AG04450 (cell line): ENCODE measurements around the gene ZNF615. TPM values are rescaled to one million over a fixed set of nuclear protein-coding genes. Genes with fewer than 3 reads are reported as not detected.
"Not testable (repeated sequence)": the region's sequence is repeated elsewhere in the genome, so short reads cannot be mapped to it uniquely, and the experiment has no call there.

Experiments
- CTCF ChIA-PET: fragments of 300-600, 350-600 bp; formaldehyde crosslinking; extraction: SDS; loops from one replicate; lab custom pipeline; 2022; ENCODE audit warnings: antibody characterized with exemption, inconsistent platforms; lab: Charles Lee
- POLR2A ChIA-PET: fragments of 350-600 bp; formaldehyde crosslinking; extraction: SDS; loops from one replicate; lab custom pipeline; 2021; ENCODE audit warnings: antibody characterized with exemption, inconsistent platforms; lab: Yijun Ruan, JAX
- DNase-seq: peaks from one replicate; pipeline ENCODE4 v3.0.0-alpha.2; 2011; ENCODE audit warnings: low read depth, low spot score
- H3K27ac ChIP-seq: one replicate; pipeline ENCODE4 v1.5.1; 2012; ENCODE audit warnings: low read depth, low read length, control low read depth
- H3K27me3 ChIP-seq: one replicate; pipeline ENCODE4 v1.6.0; 2012; ENCODE audit warnings: low read length; ENCODE audit not compliant: control insufficient read depth, insufficient read depth
- H3K4me3 ChIP-seq: 2 replicates; pipeline ENCODE4 v1.5.1; 2011; ENCODE audit warnings: mild to moderate bottlenecking, low read depth, low read length, control low read depth
- H3K9me3 ChIP-seq: 2 replicates; pipeline ENCODE4 v1.5.1; 2012; ENCODE audit warnings: low read length; ENCODE audit not compliant: control insufficient read depth, insufficient read depth
- polyA minus RNA-seq: library from RNA; depleted of rRNA, polyadenylated mRNA; stranded (reverse); fragments of >200 nt; gene quantifications from 2 replicates; pipeline ENCODE4 v1.2.3, GENCODE V29; 2011; rRNA and poly(A)+ RNA removed
- polyA plus RNA-seq: library from polyadenylated mRNA; depleted of rRNA; stranded (reverse); fragments of >200 nt; gene quantifications from 2 replicates; pipeline ENCODE4 v1.2.3, GENCODE V29; 2011; rRNA removed
- TF ChIP-seq, protein P1 (sequence below): IDR thresholded peaks from 2 replicates; pipeline ENCODE4 v1.5.1; 2011; ENCODE audit warnings: low read depth, low read length, control low read depth, inconsistent platforms

Gene ZNF615
- polyA plus RNA-seq (5.0 and 7.6 TPM in 2 replicates), polyA minus RNA-seq (12.0 and 17.5 TPM in 2 replicates)

DNA sequence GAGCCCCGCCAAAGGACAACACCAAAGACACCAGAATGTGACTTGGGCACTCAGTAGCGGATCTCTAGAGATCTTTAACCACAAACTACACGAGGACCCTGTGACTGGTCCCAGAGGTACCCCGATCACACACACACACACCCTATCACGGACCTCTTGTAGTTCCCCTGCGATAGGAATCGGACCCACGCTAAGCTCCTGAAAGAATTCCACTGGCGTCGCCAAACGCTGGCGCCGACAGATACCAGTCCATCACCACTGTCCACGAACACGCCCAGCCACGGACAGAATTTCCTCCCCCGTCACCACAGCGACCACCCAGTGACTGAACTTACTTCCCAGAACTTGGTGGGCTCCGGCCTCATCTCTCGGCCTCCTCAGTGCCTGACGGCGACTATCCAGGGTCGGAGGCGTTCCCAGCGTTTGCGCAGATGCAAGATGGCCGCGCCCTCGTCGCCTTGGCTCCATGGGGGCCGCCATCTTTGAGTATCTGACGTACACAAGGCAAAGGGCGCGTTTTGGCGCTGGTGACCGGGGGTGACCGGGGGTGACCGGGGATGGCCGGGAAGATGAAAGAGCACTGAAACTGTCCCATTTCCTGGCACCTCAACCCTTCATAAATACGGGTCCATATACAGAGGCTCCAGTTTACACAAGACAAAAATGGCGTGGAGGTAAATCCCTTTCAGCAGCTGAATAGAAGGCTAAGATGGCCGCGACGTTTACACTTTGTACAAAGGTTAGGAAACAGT is at the start of gene ZNF615:
Gene ZNF615, minus strand, starts transcription at position 406 of the 752 bp plus-strand sequence. CDS start 4,500 bp downstream, outside the sequence.
- TF ChIP-seq, protein P1, sequence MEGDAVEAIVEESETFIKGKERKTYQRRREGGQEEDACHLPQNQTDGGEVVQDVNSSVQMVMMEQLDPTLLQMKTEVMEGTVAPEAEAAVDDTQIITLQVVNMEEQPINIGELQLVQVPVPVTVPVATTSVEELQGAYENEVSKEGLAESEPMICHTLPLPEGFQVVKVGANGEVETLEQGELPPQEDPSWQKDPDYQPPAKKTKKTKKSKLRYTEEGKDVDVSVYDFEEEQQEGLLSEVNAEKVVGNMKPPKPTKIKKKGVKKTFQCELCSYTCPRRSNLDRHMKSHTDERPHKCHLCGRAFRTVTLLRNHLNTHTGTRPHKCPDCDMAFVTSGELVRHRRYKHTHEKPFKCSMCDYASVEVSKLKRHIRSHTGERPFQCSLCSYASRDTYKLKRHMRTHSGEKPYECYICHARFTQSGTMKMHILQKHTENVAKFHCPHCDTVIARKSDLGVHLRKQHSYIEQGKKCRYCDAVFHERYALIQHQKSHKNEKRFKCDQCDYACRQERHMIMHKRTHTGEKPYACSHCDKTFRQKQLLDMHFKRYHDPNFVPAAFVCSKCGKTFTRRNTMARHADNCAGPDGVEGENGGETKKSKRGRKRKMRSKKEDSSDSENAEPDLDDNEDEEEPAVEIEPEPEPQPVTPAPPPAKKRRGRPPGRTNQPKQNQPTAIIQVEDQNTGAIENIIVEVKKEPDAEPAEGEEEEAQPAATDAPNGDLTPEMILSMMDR = no peak
- peak within 1 kb of the TSS; percentile 4 for H3K27ac ChIP-seq
- POLR2A ChIA-PET = no interaction called here
- CTCF ChIA-PET = no interaction called here
- no peaks in the 10 kb centered on the region for H3K27me3 ChIP-seq
- H3K4me3 ChIP-seq = peak within 1 kb of the TSS; percentile 93
- peak; percentile 52 for DNase-seq
- H3K9me3 ChIP-seq = peaks cover 19% of the 10 kb centered on the region

DNA sequence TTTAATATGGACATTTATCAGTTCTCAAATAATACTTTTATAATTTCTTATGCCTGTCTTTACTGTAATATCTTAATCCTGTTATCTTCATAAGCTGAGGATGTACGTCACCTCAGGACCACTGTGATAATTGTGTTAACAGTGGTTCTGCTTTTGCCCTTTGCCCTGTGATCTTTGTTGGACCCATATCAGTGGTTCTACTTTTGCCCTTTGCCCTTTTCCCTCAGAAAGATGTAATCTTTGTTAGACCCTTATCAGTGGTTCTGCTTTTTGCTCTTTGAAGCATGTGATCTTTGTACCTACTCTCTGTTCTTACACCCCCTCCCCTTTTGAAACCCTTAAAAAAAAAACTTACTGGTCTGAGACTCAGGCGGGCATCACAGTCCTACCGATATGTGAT is 48.5 kb upstream of the ZNF615 start:
- peaks cover 42% of the 10 kb centered on the region for H3K9me3 ChIP-seq
- H3K27ac ChIP-seq, H3K4me3 ChIP-seq, H3K27me3 ChIP-seq, DNase-seq, POLR2A ChIA-PET, CTCF ChIA-PET: not testable (repeated sequence)

DNA sequence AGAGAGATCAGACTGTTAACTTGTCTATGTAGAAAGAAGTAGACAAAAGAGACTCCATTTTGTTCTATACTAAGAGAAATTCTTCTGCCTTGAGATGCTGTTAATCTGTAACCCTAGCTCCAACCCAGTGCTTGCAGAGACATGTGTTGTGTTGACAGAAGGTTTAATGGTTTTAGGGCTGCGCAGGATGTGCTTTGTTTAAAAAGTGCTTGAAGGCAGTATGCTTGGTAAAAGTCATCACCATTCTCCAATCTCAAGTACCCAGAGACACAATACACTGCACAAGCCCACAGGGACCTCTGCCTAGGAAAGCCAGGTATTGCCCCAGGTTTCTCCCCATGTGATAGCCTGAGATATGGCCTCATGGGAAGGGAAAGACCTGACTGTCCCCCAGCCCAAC is 43.7 kb upstream of the ZNF615 start:
- DNase-seq, H3K27me3 ChIP-seq, H3K4me3 ChIP-seq, H3K27ac ChIP-seq, CTCF ChIA-PET, POLR2A ChIA-PET: not testable (repeated sequence)
- peaks cover 19% of the 10 kb centered on the region for H3K9me3 ChIP-seq

GRCh38 chr19:52048555-52049501 is 40.8 kb upstream of the ZNF615 start, which contains the start of gene ZNF432:
TSS of gene ZNF432 (minus strand) at chr19:52048838. CDS start at chr19:52046868, 1,970 bp downstream.
- peak within 1 kb of the TSS; percentile 88 for H3K4me3 ChIP-seq
- ChIA-PET POLR2A (interaction anchor here (1.3 kb wide), 1 partner anchor 20 kb away, joined by 6 read pairs; the partner anchor contains the start of gene ZNF614), CTCF (interaction anchor here (0.6 to 1.1 kb wide), 5 partner anchors 90 to 1513 kb away, joined by 3 to 7 read pairs (median 3); no protein-coding TSS in a partner anchor)
- peaks cover 28% of the 10 kb centered on the region for H3K9me3 ChIP-seq
- H3K27me3 ChIP-seq = no peaks in the 10 kb centered on the region
- H3K27ac ChIP-seq = peak within 1 kb of the TSS; percentile 96
- TF ChIP-seq, protein P1 = no peak
- DNase-seq = peak; percentile 75

- Histone ChIP-seq H3K9me3 (peaks cover 36% of the 10 kb centered on the region), H3K27me3 (no peaks in the 10 kb centered on the region), H3K27ac (no peak overlapping the region), H3K4me3 (no peak overlapping the region)
- DNase-seq = no peak
- ChIA-PET POLR2A (no interaction called here), CTCF (no interaction called here)
- TF ChIP-seq, protein P1 = no peak
These were observed 31.2 kb upstream of the ZNF615 start for GRCh38 chr19:52039169-52039568.
